Measurements from ENCODE around the gene TNFAIP3.

TNFAIP3 gene

DNA sequence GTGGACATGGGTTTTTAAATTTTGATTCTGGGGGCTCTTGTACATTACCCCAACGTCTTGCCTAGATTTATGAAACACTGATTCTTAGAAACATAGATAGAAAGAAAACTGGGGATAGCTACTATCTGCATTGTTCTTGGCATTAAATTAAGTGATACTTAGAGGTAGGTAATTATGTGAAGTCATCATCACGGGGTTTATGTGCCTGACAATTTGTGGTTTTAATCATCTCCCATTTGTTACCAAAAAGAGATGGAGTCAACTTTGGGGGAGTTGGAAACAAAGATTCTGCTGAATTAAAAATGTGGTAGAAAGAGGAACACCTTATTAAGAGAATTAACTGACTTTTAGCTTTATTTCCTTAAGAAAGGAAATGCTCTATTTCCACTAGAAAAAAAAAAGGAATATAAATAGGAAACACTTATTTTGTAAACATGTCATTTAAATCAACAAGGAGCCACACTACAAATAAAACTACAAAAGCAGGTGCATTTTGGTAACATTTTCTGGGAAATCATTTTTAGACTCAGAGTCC is 5.6 kb downstream of the TNFAIP3 start:
- Histone ChIP-seq H3K9me3 (ENCODE audit: control insufficient read depth, insufficient read depth, low read depth, low read length) (no peaks in the 10 kb centered on the region), H3K4me3 (ENCODE audit: low read depth, low read length) (no peak overlapping the region), H3K27ac (ENCODE audit: low read depth, low read length) (no peak overlapping the region), H3K36me3 (ENCODE audit: control insufficient read depth, insufficient read depth, low read length) (peaks cover 26% of the 10 kb centered on the region; the same call in 1 of the 2 replicates), H3K4me1 (ENCODE audit: control insufficient read depth, insufficient read depth, low read length) (peaks cover 9% of the 10 kb centered on the region), H3K27me3 (ENCODE audit: control insufficient read depth, insufficient read depth, low read length) (peaks cover 20% of the 10 kb centered on the region), H3K9ac (ENCODE audit: low read length) (no peak overlapping the region)

GRCh38 chr6:137873273-137873762 is 6.3 kb downstream of the TNFAIP3 start:
- H3K9ac ChIP-seq (ENCODE audit: low read length), result no peak overlapping the region
- H3K27ac ChIP-seq (ENCODE audit: low read depth, low read length), result no peak overlapping the region
- peaks cover 7% of the 10 kb centered on the region for H3K4me1 ChIP-seq (ENCODE audit: control insufficient read depth, insufficient read depth, low read length)
- H3K9me3 ChIP-seq (ENCODE audit: control insufficient read depth, insufficient read depth, low read depth, low read length), result no peaks in the 10 kb centered on the region
- H3K4me3 ChIP-seq (ENCODE audit: low read depth, low read length), result no peak overlapping the region
- H3K27me3 ChIP-seq (ENCODE audit: control insufficient read depth, insufficient read depth, low read length), result peaks cover 13% of the 10 kb centered on the region
- H3K36me3 ChIP-seq (ENCODE audit: control insufficient read depth, insufficient read depth, low read length), result peaks cover 27% of the 10 kb centered on the region; the same call in 1 of the 2 replicates

- H3K4me3 ChIP-seq (ENCODE audit: low read depth, low read length), result no peak overlapping the region
- peaks cover 31% of the 10 kb centered on the region; the same call in 1 of the 2 replicates for H3K36me3 ChIP-seq (ENCODE audit: control insufficient read depth, insufficient read depth, low read length)
- no peak overlapping the region for H3K9ac ChIP-seq (ENCODE audit: low read length)
- peaks cover 15% of the 10 kb centered on the region for H3K4me1 ChIP-seq (ENCODE audit: control insufficient read depth, insufficient read depth, low read length)
- H3K27me3 ChIP-seq (ENCODE audit: control insufficient read depth, insufficient read depth, low read length), result 0 out of 2 replicates have a peak, but pooled peaks cover 2% of the 10 kb centered on the region
- H3K27ac ChIP-seq (ENCODE audit: low read depth, low read length), result no peak overlapping the region
- no peaks in the 10 kb centered on the region for H3K9me3 ChIP-seq (ENCODE audit: control insufficient read depth, insufficient read depth, low read depth, low read length)
Measured at GRCh38 chr6:137874204-137875057, 7.4 kb downstream of the TNFAIP3 start.

DNA sequence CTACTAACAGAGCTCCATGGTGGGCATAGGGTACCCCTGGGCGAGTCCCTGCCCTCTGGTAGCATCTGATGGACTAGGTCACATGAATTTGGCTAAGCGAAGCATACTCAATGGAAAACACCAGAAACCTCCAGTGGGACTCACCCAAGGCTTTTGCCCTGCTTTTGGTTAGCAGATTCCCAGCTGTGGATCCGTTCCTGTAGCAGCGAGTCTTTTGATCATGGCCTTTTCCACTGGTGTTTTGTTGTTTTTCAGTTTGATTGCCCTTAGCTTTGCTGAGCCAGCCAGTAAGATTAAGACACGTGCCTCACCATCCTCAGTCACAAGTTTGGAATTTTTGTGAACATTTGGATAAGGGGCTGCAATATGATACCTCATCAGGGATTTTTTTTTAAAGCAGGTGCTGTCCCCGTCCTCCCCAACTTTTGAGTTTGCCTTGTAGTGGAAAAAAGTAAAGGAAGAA is 8.0 kb downstream of the TNFAIP3 start:
- H3K4me1 ChIP-seq (ENCODE audit: control insufficient read depth, insufficient read depth, low read length), result peaks cover 21% of the 10 kb centered on the region
- H3K4me3 ChIP-seq (ENCODE audit: low read depth, low read length), result no peak overlapping the region
- H3K9ac ChIP-seq (ENCODE audit: low read length), result no peak overlapping the region
- no peak overlapping the region for H3K27ac ChIP-seq (ENCODE audit: low read depth, low read length)
- peaks cover 36% of the 10 kb centered on the region; the same call in 1 of the 2 replicates for H3K36me3 ChIP-seq (ENCODE audit: control insufficient read depth, insufficient read depth, low read length)
- no peaks in the 10 kb centered on the region for H3K27me3 ChIP-seq (ENCODE audit: control insufficient read depth, insufficient read depth, low read length)
- H3K9me3 ChIP-seq (ENCODE audit: control insufficient read depth, insufficient read depth, low read depth, low read length), result no peaks in the 10 kb centered on the region

DNA sequence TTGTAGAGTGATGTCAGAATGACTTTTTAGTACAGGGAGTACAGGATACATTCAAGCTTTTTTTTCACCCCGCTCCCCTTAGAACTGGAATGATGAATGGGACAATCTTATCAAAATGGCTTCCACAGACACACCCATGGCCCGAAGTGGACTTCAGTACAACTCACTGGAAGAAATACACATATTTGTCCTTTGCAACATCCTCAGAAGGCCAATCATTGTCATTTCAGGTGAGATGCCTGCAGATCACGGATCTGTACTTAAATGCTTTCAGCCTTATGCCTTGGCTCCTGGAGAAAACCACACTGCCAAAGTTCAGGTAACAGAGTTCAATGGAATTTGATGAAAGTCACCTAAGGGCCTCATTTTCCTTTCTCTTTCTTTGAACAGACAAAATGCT is 8.5 kb downstream of the TNFAIP3 start:
- H3K27me3 ChIP-seq (ENCODE audit: control insufficient read depth, insufficient read depth, low read length), result no peaks in the 10 kb centered on the region
- peaks cover 21% of the 10 kb centered on the region for H3K4me1 ChIP-seq (ENCODE audit: control insufficient read depth, insufficient read depth, low read length)
- H3K27ac ChIP-seq (ENCODE audit: low read depth, low read length), result no peak overlapping the region
- H3K4me3 ChIP-seq (ENCODE audit: low read depth, low read length), result no peak overlapping the region
- no peak overlapping the region for H3K9ac ChIP-seq (ENCODE audit: low read length)
- peaks cover 40% of the 10 kb centered on the region; the same call in 1 of the 2 replicates for H3K36me3 ChIP-seq (ENCODE audit: control insufficient read depth, insufficient read depth, low read length)
- no peaks in the 10 kb centered on the region for H3K9me3 ChIP-seq (ENCODE audit: control insufficient read depth, insufficient read depth, low read depth, low read length)

GRCh38 chr6:137876547-137876946 is 9.5 kb downstream of the TNFAIP3 start:
- Histone ChIP-seq H3K4me1 (ENCODE audit: control insufficient read depth, insufficient read depth, low read length) (peaks cover 17% of the 10 kb centered on the region), H3K27me3 (ENCODE audit: control insufficient read depth, insufficient read depth, low read length) (no peaks in the 10 kb centered on the region), H3K9ac (ENCODE audit: low read length) (no peak overlapping the region), H3K4me3 (ENCODE audit: low read depth, low read length) (no peak overlapping the region), H3K9me3 (ENCODE audit: control insufficient read depth, insufficient read depth, low read depth, low read length) (no peaks in the 10 kb centered on the region), H3K27ac (ENCODE audit: low read depth, low read length) (no peak overlapping the region), H3K36me3 (ENCODE audit: control insufficient read depth, insufficient read depth, low read length) (peaks cover 45% of the 10 kb centered on the region)

DNA sequence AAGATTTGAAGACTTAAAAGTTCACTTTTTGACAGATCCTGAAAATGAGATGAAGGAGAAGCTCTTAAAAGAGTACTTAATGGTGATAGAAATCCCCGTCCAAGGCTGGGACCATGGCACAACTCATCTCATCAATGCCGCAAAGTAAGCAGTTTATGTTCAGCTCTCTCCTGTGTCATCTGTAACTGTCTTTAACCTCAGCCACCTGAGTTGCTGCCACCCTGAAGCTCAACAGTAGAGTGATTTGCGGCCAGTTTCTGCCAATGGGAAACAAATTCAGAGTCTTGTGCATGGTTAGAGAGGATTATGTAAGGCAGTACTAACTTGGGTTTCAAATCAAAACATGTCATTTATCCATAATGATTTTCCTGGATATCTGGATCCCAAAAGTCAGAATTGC is 10.1 kb downstream of the TNFAIP3 start:
- peaks cover 17% of the 10 kb centered on the region for H3K4me1 ChIP-seq (ENCODE audit: control insufficient read depth, insufficient read depth, low read length)
- no peak overlapping the region for H3K27ac ChIP-seq (ENCODE audit: low read depth, low read length)
- no peaks in the 10 kb centered on the region for H3K27me3 ChIP-seq (ENCODE audit: control insufficient read depth, insufficient read depth, low read length)
- no peak overlapping the region for H3K9ac ChIP-seq (ENCODE audit: low read length)
- H3K4me3 ChIP-seq (ENCODE audit: low read depth, low read length), result no peak overlapping the region
- no peaks in the 10 kb centered on the region for H3K9me3 ChIP-seq (ENCODE audit: control insufficient read depth, insufficient read depth, low read depth, low read length)
- peaks cover 47% of the 10 kb centered on the region for H3K36me3 ChIP-seq (ENCODE audit: control insufficient read depth, insufficient read depth, low read length)

GRCh38 chr6:137877606-137878005 is 10.5 kb downstream of the TNFAIP3 start:
- no peak overlapping the region for H3K4me3 ChIP-seq (ENCODE audit: low read depth, low read length)
- peaks cover 52% of the 10 kb centered on the region for H3K36me3 ChIP-seq (ENCODE audit: control insufficient read depth, insufficient read depth, low read length)
- no peak overlapping the region for H3K27ac ChIP-seq (ENCODE audit: low read depth, low read length)
- H3K9me3 ChIP-seq (ENCODE audit: control insufficient read depth, insufficient read depth, low read depth, low read length), result no peaks in the 10 kb centered on the region
- no peak overlapping the region for H3K9ac ChIP-seq (ENCODE audit: low read length)
- H3K27me3 ChIP-seq (ENCODE audit: control insufficient read depth, insufficient read depth, low read length), result no peaks in the 10 kb centered on the region
- peaks cover 17% of the 10 kb centered on the region for H3K4me1 ChIP-seq (ENCODE audit: control insufficient read depth, insufficient read depth, low read length)

DNA sequence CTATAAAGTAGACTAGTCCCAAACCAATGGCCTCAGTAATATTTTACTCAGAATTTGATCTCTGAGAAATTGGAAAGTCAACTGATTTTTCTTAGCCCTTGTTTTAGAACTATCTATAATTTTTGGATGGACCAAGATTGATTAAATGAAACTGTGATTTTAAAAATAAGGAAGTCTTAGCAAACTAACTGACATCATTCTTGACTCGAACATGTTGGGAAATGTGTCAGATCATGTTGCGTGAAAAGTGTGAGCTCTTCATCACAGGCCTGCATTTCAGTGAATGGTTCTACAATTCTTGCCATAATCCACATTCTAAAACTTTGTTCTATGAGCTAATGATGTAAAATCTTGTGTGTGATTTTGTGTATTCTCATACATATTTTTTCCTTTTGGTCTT is 11.0 kb downstream of the TNFAIP3 start:
- Histone ChIP-seq H3K9me3 (ENCODE audit: control insufficient read depth, insufficient read depth, low read depth, low read length) (no peaks in the 10 kb centered on the region), H3K4me3 (ENCODE audit: low read depth, low read length) (no peak overlapping the region), H3K27ac (ENCODE audit: low read depth, low read length) (no peak overlapping the region), H3K36me3 (ENCODE audit: control insufficient read depth, insufficient read depth, low read length) (peaks cover 52% of the 10 kb centered on the region), H3K9ac (ENCODE audit: low read length) (no peak overlapping the region), H3K27me3 (ENCODE audit: control insufficient read depth, insufficient read depth, low read length) (no peaks in the 10 kb centered on the region), H3K4me1 (ENCODE audit: control insufficient read depth, insufficient read depth, low read length) (peaks cover 17% of the 10 kb centered on the region)

DNA sequence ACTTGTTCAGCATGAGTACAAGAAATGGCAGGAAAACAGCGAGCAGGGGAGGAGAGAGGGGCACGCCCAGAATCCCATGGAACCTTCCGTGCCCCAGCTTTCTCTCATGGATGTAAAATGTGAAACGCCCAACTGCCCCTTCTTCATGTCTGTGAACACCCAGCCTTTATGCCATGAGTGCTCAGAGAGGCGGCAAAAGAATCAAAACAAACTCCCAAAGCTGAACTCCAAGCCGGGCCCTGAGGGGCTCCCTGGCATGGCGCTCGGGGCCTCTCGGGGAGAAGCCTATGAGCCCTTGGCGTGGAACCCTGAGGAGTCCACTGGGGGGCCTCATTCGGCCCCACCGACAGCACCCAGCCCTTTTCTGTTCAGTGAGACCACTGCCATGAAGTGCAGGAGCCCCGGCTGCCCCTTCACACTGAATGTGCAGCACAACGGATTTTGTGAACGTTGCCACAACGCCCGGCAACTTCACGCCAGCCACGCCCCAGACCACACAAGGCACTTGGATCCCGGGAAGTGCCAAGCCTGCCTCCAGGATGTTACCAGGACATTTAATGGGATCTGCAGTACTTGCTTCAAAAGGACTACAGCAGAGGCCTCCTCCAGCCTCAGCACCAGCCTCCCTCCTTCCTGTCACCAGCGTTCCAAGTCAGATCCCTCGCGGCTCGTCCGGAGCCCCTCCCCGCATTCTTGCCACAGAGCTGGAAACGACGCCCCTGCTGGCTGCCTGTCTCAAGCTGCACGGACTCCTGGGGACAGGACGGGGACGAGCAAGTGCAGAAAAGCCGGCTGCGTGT is 11.6 kb downstream of the TNFAIP3 start:
- Histone ChIP-seq H3K9ac (ENCODE audit: low read length) (no peak overlapping the region), H3K27ac (ENCODE audit: low read depth, low read length) (no peak overlapping the region), H3K27me3 (ENCODE audit: control insufficient read depth, insufficient read depth, low read length) (no peaks in the 10 kb centered on the region), H3K36me3 (ENCODE audit: control insufficient read depth, insufficient read depth, low read length) (peaks cover 52% of the 10 kb centered on the region), H3K9me3 (ENCODE audit: control insufficient read depth, insufficient read depth, low read depth, low read length) (no peaks in the 10 kb centered on the region), H3K4me1 (ENCODE audit: control insufficient read depth, insufficient read depth, low read length) (peaks cover 17% of the 10 kb centered on the region), H3K4me3 (ENCODE audit: low read depth, low read length) (no peak overlapping the region; the same call in 1 of the 2 replicates)
